CD4-positive, alpha-beta T cell (primary cell): ENCODE measurements around the gene TOGARAM2. TPM values are rescaled to one million over a fixed set of nuclear protein-coding genes. Genes with fewer than 3 reads are reported as not detected.

ENCODE experiments used
- ATAC-seq: fragments of 200-7000 bp; cut with Tn5 transposase; one replicate; pipeline ENCODE4 v1.10.0; 2022; ENCODE audit warnings: mild to moderate bottlenecking; ENCODE audit not compliant: poor library complexity
- CTCF ChIA-PET: fragments of 350-600 bp; sonication (Branson Sonifier 250); formaldehyde crosslinking; loops from one replicate; lab custom pipeline; 2021; ENCODE audit warnings: antibody characterized with exemption, inconsistent platforms; lab: Charles Lee
- POLR2A ChIA-PET: fragments of 350-600 bp; sonication (Branson Sonifier 250); formaldehyde crosslinking; loops from one replicate; lab custom pipeline; 2021; ENCODE audit warnings: antibody characterized with exemption, inconsistent platforms; lab: Charles Lee
- DNase-seq, 14 experiments: peaks; one replicate each; pipeline ENCODE4 v3.0.0-alpha.2; 2013 to 2020; ENCODE audit warnings: mixed read lengths in 2 of 14
- H3K27ac ChIP-seq, 2 donors: one replicate each; pipeline versions ENCODE4 v1.5.1 to v1.7.0; 2013; ENCODE audit warnings: low read length in 2 of 2, low read depth in 1 of 2, mild to moderate bottlenecking in 1 of 2
- H3K27me3 ChIP-seq, 2 experiments: 1 replicate in 1 of 2; 2 replicates in 1 of 2; pipeline versions ENCODE4 v1.6.1 to v1.7.0; 2013; ENCODE audit warnings: low read length in 2 of 2, control low read depth in 1 of 2, mild to moderate bottlenecking in 1 of 2, moderate library complexity in 1 of 2; ENCODE audit not compliant: insufficient read depth in 2 of 2, control insufficient read depth in 1 of 2
- H3K36me3 ChIP-seq: one replicate; pipeline ENCODE4 v1.6.1; 2013; ENCODE audit warnings: low read length, control low read depth; ENCODE audit not compliant: insufficient read depth
- H3K4me1 ChIP-seq: one replicate; pipeline ENCODE4 v1.6.1; 2013; ENCODE audit warnings: low read length, control low read depth; ENCODE audit not compliant: insufficient read depth
- H3K4me3 ChIP-seq: one replicate; pipeline ENCODE4 v1.5.1; 2013; ENCODE audit warnings: mild to moderate bottlenecking, low read length, moderate library complexity
- H3K9me3 ChIP-seq, 2 experiments: 1 replicate in 1 of 2; 2 replicates in 1 of 2; pipeline versions ENCODE4 v1.6.1 to v1.7.0; 2013; ENCODE audit warnings: low read length in 2 of 2, mild to moderate bottlenecking in 2 of 2, control low read depth in 1 of 2, moderate library complexity in 1 of 2; ENCODE audit not compliant: control insufficient read depth in 1 of 2, insufficient read depth in 1 of 2
- H3K27ac Mint-ChIP-seq: one replicate; pipeline ENCODE4 v1.8.0; 2020; ENCODE audit warnings: mixed read lengths
- H3K27me3 Mint-ChIP-seq: one replicate; pipeline ENCODE4 v1.8.0; 2021; ENCODE audit warnings: mixed read lengths
- H3K36me3 Mint-ChIP-seq: one replicate; pipeline ENCODE4 v1.8.0; 2021; ENCODE audit warnings: low read depth, mixed read lengths
- H3K4me1 Mint-ChIP-seq: one replicate; pipeline ENCODE4 v1.8.0; 2021; ENCODE audit warnings: low read depth, mixed read lengths
- H3K4me3 Mint-ChIP-seq: one replicate; pipeline ENCODE4 v1.8.0; 2020; ENCODE audit warnings: mild to moderate bottlenecking, mixed read lengths
- H3K9me3 Mint-ChIP-seq: one replicate; pipeline ENCODE4 v1.8.0; 2020; ENCODE audit warnings: mixed read lengths
- CTCF ChIP-seq: fragments of 200-600 bp; IDR thresholded peaks from one replicate; pipeline ENCODE4 v1.8.0; 2022; ENCODE audit warnings: antibody characterized with exemption, mild to moderate bottlenecking
- intact Hi-C, 2 experiments: fragments of 100-400 bp; cut with DNase I in 1 of 2; cut with micrococcal nuclease in 1 of 2; formaldehyde crosslinking; loops; one replicate each; pipeline versions ENCODE4 v1.15.1 to v1.9.0; 2023 to 2025; cut with DNase I, micrococcal nuclease
- total RNA-seq, 174 experiments: library from RNA in 2 of 174; stranded (reverse) in 2 of 174; gene quantifications; one replicate each; pipeline ENCODE4 v1.2.3 and lab custom pipeline; 2021 to 2026

The TOGARAM2 gene
- total RNA-seq, 2 experiments from 2014 or later, result 2.0 to 2.3 TPM

GRCh38 chr2:29050591-29050990, 69.5 kb downstream of the TOGARAM2 start:
- no peak for DNase-seq
- Mint-ChIP-seq H3K27me3 (no peaks in the 10 kb centered on the region), H3K27ac (no peak overlapping the region), H3K4me3 (no peak overlapping the region), H3K4me1 (no peaks in the 10 kb centered on the region), H3K9me3 (no peaks in the 10 kb centered on the region), H3K36me3 (no peaks in the 10 kb centered on the region)
- Histone ChIP-seq H3K27me3 (no peaks in the 10 kb centered on the region), H3K9me3 (no peaks in the 10 kb centered on the region), H3K36me3 (no peaks in the 10 kb centered on the region), H3K4me3 (no peak overlapping the region), H3K4me1 (no peaks in the 10 kb centered on the region), H3K27ac (no peak overlapping the region)
- ChIA-PET CTCF (no interaction called here), POLR2A (interaction anchor here (1.0 kb wide), 1 partner anchor 65 kb away, joined by 3 read pairs; no protein-coding TSS in a partner anchor)
- intact Hi-C loops, result no loop called here
- no peak for ATAC-seq
- no peak for TF ChIP-seq CTCF

GRCh38 chr2:29051730-29052129, 70.6 kb downstream of the TOGARAM2 start:
- no peak overlapping the region for H3K27ac Mint-ChIP-seq
- H3K4me3 ChIP-seq, result no peak overlapping the region
- H3K36me3 ChIP-seq, result no peaks in the 10 kb centered on the region
- H3K27ac ChIP-seq, result no peak overlapping the region
- intact Hi-C loops, result no loop called here
- H3K9me3 ChIP-seq, result no peaks in the 10 kb centered on the region
- ChIA-PET CTCF (no interaction called here), POLR2A (no interaction called here)
- H3K27me3 ChIP-seq, result no peaks in the 10 kb centered on the region
- H3K36me3 Mint-ChIP-seq, result no peaks in the 10 kb centered on the region
- ATAC-seq (no peak), DNase-seq (no peak)
- H3K4me3 Mint-ChIP-seq, result no peak overlapping the region
- no peaks in the 10 kb centered on the region for H3K27me3 Mint-ChIP-seq
- H3K4me1 ChIP-seq, result no peaks in the 10 kb centered on the region
- H3K9me3 Mint-ChIP-seq, result no peaks in the 10 kb centered on the region
- H3K4me1 Mint-ChIP-seq, result no peaks in the 10 kb centered on the region
- TF ChIP-seq CTCF, result no peak

GRCh38 chr2:29052807-29053206, 71.7 kb downstream of the TOGARAM2 start:
- ATAC-seq (no peak), DNase-seq (no peak)
- no peaks in the 10 kb centered on the region for H3K9me3 ChIP-seq
- CTCF ChIA-PET, result no interaction called here
- H3K36me3 ChIP-seq, result no peaks in the 10 kb centered on the region
- no peak overlapping the region for H3K4me3 Mint-ChIP-seq
- POLR2A ChIA-PET, result no interaction called here
- H3K36me3 Mint-ChIP-seq, result no peaks in the 10 kb centered on the region
- no peaks in the 10 kb centered on the region for H3K27me3 Mint-ChIP-seq
- H3K9me3 Mint-ChIP-seq, result no peaks in the 10 kb centered on the region
- no peaks in the 10 kb centered on the region for H3K27me3 ChIP-seq
- TF ChIP-seq CTCF, result no peak
- intact Hi-C loops, result no loop called here
- H3K4me1 Mint-ChIP-seq, result no peaks in the 10 kb centered on the region
- no peak overlapping the region for H3K4me3 ChIP-seq
- H3K27ac Mint-ChIP-seq, result no peak overlapping the region
- no peak overlapping the region for H3K27ac ChIP-seq
- no peaks in the 10 kb centered on the region for H3K4me1 ChIP-seq
